ENCODE data around the gene ZMIZ2.
"Not testable (repeated sequence)": the region's sequence is repeated elsewhere in the genome, so short reads cannot be mapped to it uniquely, and the experiment has no call there.

The ZMIZ2 gene

DNA sequence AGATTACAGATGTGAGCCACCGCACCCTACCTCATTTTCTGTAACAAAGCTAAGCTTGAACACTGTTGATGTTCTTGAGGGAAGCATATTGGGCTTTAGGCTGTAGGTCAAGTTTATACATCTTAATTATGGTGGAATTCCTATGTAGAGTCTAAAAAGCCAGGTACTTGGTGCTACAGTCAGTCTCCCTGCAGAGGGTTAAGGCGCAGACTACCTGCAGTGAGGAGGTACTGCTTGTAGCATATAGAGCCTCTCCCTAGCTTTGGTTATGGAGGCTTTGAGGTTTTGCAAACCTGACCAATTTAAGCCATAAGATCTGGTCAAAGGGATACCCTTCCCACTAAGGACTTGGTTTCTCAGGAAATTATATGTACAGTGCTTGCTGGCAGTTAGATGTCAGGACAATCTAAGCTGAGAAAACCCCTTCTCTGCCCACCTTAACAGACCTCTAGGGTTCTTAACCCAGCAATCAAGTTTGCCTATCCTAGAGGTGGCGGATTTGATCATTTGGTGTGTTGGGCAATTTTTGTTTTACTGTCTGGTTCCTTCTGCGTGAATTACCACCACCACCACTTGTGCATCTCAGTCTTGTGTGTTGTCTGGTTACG is 53.9 kb downstream of the ZMIZ2 start:
- no peak overlapping the region for H3K27ac ChIP-seq
- no peak overlapping the region for H3K9ac ChIP-seq
- H3K9me3 ChIP-seq (ENCODE audit: control insufficient read depth, low read length): no peaks in the 10 kb centered on the region
- H3K4me3 ChIP-seq (ENCODE audit: low read depth, low read length): no peak overlapping the region
- TF ChIP-seq, protein P1, sequence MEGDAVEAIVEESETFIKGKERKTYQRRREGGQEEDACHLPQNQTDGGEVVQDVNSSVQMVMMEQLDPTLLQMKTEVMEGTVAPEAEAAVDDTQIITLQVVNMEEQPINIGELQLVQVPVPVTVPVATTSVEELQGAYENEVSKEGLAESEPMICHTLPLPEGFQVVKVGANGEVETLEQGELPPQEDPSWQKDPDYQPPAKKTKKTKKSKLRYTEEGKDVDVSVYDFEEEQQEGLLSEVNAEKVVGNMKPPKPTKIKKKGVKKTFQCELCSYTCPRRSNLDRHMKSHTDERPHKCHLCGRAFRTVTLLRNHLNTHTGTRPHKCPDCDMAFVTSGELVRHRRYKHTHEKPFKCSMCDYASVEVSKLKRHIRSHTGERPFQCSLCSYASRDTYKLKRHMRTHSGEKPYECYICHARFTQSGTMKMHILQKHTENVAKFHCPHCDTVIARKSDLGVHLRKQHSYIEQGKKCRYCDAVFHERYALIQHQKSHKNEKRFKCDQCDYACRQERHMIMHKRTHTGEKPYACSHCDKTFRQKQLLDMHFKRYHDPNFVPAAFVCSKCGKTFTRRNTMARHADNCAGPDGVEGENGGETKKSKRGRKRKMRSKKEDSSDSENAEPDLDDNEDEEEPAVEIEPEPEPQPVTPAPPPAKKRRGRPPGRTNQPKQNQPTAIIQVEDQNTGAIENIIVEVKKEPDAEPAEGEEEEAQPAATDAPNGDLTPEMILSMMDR (IDR thresholded peaks at IDR 0.05): no peak
- peaks cover 20% of the 10 kb centered on the region for H3K79me2 ChIP-seq
- H3K27me3 ChIP-seq (ENCODE audit: control insufficient read depth, insufficient read depth, low read length): no peaks in the 10 kb centered on the region
- H3K4me2 ChIP-seq (ENCODE audit: low read length): no peak overlapping the region
- H3K4me1 ChIP-seq: peaks cover 15% of the 10 kb centered on the region
- no peaks in the 10 kb centered on the region for H3K36me3 ChIP-seq (ENCODE audit: control insufficient read depth, insufficient read depth, low read length)
- no peak overlapping the region for H2AFZ ChIP-seq

DNA sequence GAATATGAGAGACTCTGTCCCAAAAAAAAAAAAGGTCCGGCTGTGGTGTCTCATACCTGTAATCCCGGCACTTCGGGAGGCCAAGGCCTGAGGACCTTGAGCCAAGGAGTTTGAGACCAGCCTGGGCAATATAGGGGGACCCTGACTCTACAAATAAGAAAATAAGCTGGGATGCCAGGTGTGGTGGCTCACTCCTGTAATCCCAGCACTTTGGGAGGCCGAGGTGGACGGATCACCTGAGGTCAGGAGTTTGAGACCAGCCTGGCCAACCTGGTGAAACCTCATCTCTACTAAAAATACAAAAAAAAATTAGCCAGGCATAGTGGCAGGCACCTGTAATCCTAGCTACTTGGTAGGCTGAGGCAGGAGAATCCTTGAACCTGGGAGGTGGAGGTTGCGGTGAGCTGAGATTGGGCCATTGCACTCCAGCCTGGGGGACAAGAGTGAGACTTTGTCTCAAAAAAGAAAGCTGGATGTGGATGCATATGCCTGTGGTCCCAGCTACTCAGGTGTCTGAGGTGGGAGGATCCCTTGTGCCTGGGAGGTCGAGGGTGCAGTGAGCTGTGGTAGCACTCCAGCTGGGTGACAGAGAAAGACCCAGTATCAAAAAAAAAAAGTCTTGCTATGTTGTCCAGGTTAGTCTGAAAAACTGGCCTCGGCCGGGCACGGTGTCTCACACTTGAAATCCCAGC is 55.3 kb downstream of the ZMIZ2 start:
- H3K27ac ChIP-seq; H3K4me2 ChIP-seq (ENCODE audit: low read length); H3K9me3 ChIP-seq (ENCODE audit: control insufficient read depth, low read length); H3K79me2 ChIP-seq; H3K4me3 ChIP-seq (ENCODE audit: low read depth, low read length); H2AFZ ChIP-seq; H3K36me3 ChIP-seq (ENCODE audit: control insufficient read depth, insufficient read depth, low read length); H3K4me1 ChIP-seq; H3K27me3 ChIP-seq (ENCODE audit: control insufficient read depth, insufficient read depth, low read length); H3K9ac ChIP-seq: not testable (repeated sequence)

DNA sequence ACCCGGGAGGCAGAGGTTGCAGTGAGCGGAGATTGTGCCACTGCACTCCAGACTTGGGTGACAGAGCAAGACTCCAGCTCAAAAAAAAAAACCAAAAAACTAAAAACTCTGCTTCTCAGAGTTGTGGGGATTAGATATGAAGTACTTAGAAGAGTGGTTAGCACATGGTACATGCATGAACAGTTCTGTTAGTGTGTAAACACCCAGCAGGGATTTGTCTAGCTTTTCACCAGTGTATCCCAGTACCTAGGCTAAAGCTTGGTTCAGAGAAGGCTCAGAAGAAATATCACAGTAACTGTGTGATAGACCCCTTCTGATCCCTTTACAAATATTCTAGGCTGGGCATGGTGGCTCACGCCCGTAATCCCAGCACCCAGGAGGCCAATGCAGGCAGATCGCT is 57.3 kb downstream of the ZMIZ2 start:
- no peak overlapping the region for H3K27ac ChIP-seq
- TF ChIP-seq, protein P1 (IDR thresholded peaks at IDR 0.05): no peak
- H3K4me1 ChIP-seq: no peaks in the 10 kb centered on the region
- no peak overlapping the region for H2AFZ ChIP-seq
- no peak overlapping the region for H3K4me2 ChIP-seq (ENCODE audit: low read length)
- H3K27me3 ChIP-seq (ENCODE audit: control insufficient read depth, insufficient read depth, low read length): no peaks in the 10 kb centered on the region
- no peaks in the 10 kb centered on the region for H3K79me2 ChIP-seq
- no peaks in the 10 kb centered on the region for H3K36me3 ChIP-seq (ENCODE audit: control insufficient read depth, insufficient read depth, low read length)
- H3K4me3 ChIP-seq (ENCODE audit: low read depth, low read length): no peak overlapping the region
- no peaks in the 10 kb centered on the region for H3K9me3 ChIP-seq (ENCODE audit: control insufficient read depth, low read length)
- no peak overlapping the region for H3K9ac ChIP-seq

DNA sequence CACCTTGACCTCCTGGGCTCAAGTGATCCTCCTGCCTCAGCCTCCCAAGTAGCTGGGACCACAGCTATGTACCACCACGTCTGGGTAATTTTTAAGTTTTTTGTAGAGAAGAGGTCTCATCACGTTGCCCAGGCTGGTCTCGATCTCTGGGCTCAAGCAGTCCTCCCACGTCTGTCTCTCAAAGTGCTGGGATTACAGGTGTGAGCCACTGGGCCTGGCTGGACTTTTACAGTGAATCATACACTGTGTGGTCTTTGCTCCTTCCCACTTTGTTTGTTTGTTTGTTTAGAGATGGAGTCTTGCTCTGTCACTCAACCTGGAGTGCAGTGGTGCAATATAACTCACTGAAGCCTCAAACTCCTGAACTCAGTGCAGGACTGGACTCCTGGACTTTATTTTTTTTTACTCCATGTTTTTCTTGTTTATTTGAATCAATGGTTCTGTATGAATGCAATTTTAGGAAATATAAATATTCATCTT is 60.3 kb downstream of the ZMIZ2 start:
- no peak overlapping the region for H3K4me2 ChIP-seq (ENCODE audit: low read length)
- H3K27me3 ChIP-seq (ENCODE audit: control insufficient read depth, insufficient read depth, low read length): no peaks in the 10 kb centered on the region
- H3K36me3 ChIP-seq (ENCODE audit: control insufficient read depth, insufficient read depth, low read length): no peaks in the 10 kb centered on the region
- H3K4me3 ChIP-seq (ENCODE audit: low read depth, low read length): no peak overlapping the region
- no peak overlapping the region for H3K27ac ChIP-seq
- H3K9ac ChIP-seq: no peak overlapping the region
- H2AFZ ChIP-seq: no peak overlapping the region
- no peaks in the 10 kb centered on the region for H3K79me2 ChIP-seq
- H3K4me1 ChIP-seq: no peaks in the 10 kb centered on the region
- TF ChIP-seq, protein P1 (IDR thresholded peaks at IDR 0.05): no peak
- no peaks in the 10 kb centered on the region for H3K9me3 ChIP-seq (ENCODE audit: control insufficient read depth, low read length)

DNA sequence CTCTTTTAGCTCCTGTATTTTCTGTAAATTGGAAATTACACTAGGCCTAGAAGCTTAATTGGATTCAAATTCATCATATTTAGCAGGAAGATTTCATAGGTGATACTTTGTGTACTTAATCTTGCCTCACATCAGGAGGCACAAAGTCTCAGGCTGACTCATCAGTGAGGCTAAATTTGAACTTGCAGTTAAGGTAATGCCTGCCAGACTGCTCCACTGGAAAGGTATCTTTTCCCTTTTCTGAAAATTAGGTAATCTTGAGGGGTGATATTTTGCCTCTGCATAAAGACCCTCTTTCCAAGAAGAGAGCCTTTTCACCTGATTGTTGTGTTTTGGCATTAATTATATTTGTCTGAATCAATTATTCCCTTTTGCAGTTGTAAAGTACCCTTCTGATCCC is 62.4 kb downstream of the ZMIZ2 start:
- Histone ChIP-seq H3K4me2 (ENCODE audit: low read length) (no peak overlapping the region), H2AFZ (no peak overlapping the region), H3K4me3 (ENCODE audit: low read depth, low read length) (no peak overlapping the region), H3K27ac (no peak overlapping the region), H3K27me3 (ENCODE audit: control insufficient read depth, insufficient read depth, low read length) (no peaks in the 10 kb centered on the region), H3K36me3 (ENCODE audit: control insufficient read depth, insufficient read depth, low read length) (no peaks in the 10 kb centered on the region), H3K4me1 (no peaks in the 10 kb centered on the region), H3K9me3 (ENCODE audit: control insufficient read depth, low read length) (no peaks in the 10 kb centered on the region), H3K79me2 (no peaks in the 10 kb centered on the region), H3K9ac (no peak overlapping the region)
- TF ChIP-seq, protein P1 (IDR thresholded peaks at IDR 0.05): no peak
